Bronchial epithelial cell (primary cell): ENCODE results near the gene RABGAP1L. TPM values are rescaled to one million over a fixed set of nuclear protein-coding genes. Genes with fewer than 3 reads are reported as not detected.

Experiments
- DNase-seq: peaks from one replicate; pipeline ENCODE4 v3.0.0-alpha.2; 2010; ENCODE audit warnings: low read depth
- FAIRE-seq: peaks from 2 replicates; lab custom pipeline; 2011; peaks lifted over from hg19 to GRCh38; lab: Jason Lieb, UNC
- H3K27me3 ChIP-seq: 2 replicates; pipeline ENCODE4 v1.5.1; 2011; ENCODE audit warnings: low read length; ENCODE audit not compliant: control insufficient read depth, insufficient read depth
- H3K36me3 ChIP-seq: 2 replicates; pipeline ENCODE4 v1.5.1; 2011; ENCODE audit warnings: low read length; ENCODE audit not compliant: control insufficient read depth, insufficient read depth
- H3K4me3 ChIP-seq: 2 replicates; pipeline ENCODE4 v1.5.1; 2011; ENCODE audit warnings: mild to moderate bottlenecking, low read depth, low read length, control low read depth
- CTCF ChIP-seq: IDR thresholded peaks from 2 replicates; pipeline ENCODE4 v1.5.1; 2011; ENCODE audit warnings: mild to moderate bottlenecking, moderate library complexity, low read length, control low read depth, inconsistent platforms; ENCODE audit not compliant: insufficient read depth, severe bottlenecking
- total RNA-seq: library from RNA; depleted of rRNA; stranded (reverse); fragments of >200 nt; gene quantifications from 2 replicates; pipeline ENCODE4 v1.2.1, GENCODE V29; 2014

RABGAP1L gene
- total RNA-seq, 1 donor from 2014 or later, result 37.4 TPM

GRCh38 chr1:174712541-174712940 lies 553.2 kb downstream of the RABGAP1L start:
- Histone ChIP-seq H3K27me3 (no peaks in the 10 kb centered on the region), H3K36me3 (no peaks in the 10 kb centered on the region), H3K4me3 (no peak overlapping the region)
- FAIRE-seq (no peak), DNase-seq (no peak)
- TF ChIP-seq CTCF, result no peak

GRCh38 chr1:174713796-174714195 lies 554.5 kb downstream of the RABGAP1L start:
- DNase-seq (no peak), FAIRE-seq (no peak)
- H3K36me3 ChIP-seq, result no peaks in the 10 kb centered on the region
- H3K4me3 ChIP-seq, result no peak overlapping the region
- TF ChIP-seq CTCF, result no peak
- no peaks in the 10 kb centered on the region for H3K27me3 ChIP-seq

GRCh38 chr1:174719194-174719593 lies 559.9 kb downstream of the RABGAP1L start:
- no peak for DNase-seq
- no peak for FAIRE-seq
- no peaks in the 10 kb centered on the region for H3K36me3 ChIP-seq
- no peaks in the 10 kb centered on the region for H3K27me3 ChIP-seq
- no peak overlapping the region for H3K4me3 ChIP-seq
- TF ChIP-seq CTCF, result no peak

- H3K4me3 ChIP-seq, result no peak overlapping the region
- TF ChIP-seq CTCF, result no peak
- H3K36me3 ChIP-seq, result no peaks in the 10 kb centered on the region
- FAIRE-seq (no peak), DNase-seq (no peak)
- no peaks in the 10 kb centered on the region for H3K27me3 ChIP-seq
These were observed 561.3 kb downstream of the RABGAP1L start for GRCh38 chr1:174720618-174721017.

GRCh38 chr1:174721246-174721645 lies 561.9 kb downstream of the RABGAP1L start:
- Histone ChIP-seq H3K36me3 (no peaks in the 10 kb centered on the region), H3K27me3 (no peaks in the 10 kb centered on the region), H3K4me3 (no peak overlapping the region)
- DNase-seq, result no peak
- no peak for FAIRE-seq
- TF ChIP-seq CTCF, result no peak

GRCh38 chr1:174723816-174724215 lies 564.5 kb downstream of the RABGAP1L start:
- Histone ChIP-seq H3K36me3 (no peaks in the 10 kb centered on the region), H3K4me3 (no peak overlapping the region), H3K27me3 (no peaks in the 10 kb centered on the region)
- DNase-seq (no peak), FAIRE-seq (no peak)
- no peak for TF ChIP-seq CTCF
